Osteoblast (primary cell): ENCODE data around the gene MAPK12. TPM values are rescaled to one million over a fixed set of nuclear protein-coding genes. Genes with fewer than 3 reads are reported as not detected.

ENCODE experiments used
- DNase-seq: peaks from one replicate; pipeline ENCODE4 v3.0.0; 2011; ENCODE audit warnings: low spot score, mixed read lengths; ENCODE audit not compliant: insufficient read length; ENCODE audit errors: missing footprints
- H2AFZ ChIP-seq: 2 replicates; pipeline ENCODE4 v1.6.0; 2011; ENCODE audit warnings: mild to moderate bottlenecking, low read length
- H3K27ac ChIP-seq: 2 replicates; pipeline ENCODE4 v1.5.1; 2011; ENCODE audit warnings: mild to moderate bottlenecking, low read depth, low read length, moderate library complexity
- H3K27me3 ChIP-seq: 2 replicates; pipeline ENCODE4 v1.6.0; 2012; ENCODE audit warnings: mild to moderate bottlenecking, control low read depth, inconsistent platforms, low read length, moderate library complexity; ENCODE audit not compliant: insufficient read depth
- H3K36me3 ChIP-seq: 2 replicates; pipeline ENCODE4 v1.5.1; 2011; ENCODE audit warnings: mild to moderate bottlenecking, low read length, control low read depth, moderate library complexity; ENCODE audit not compliant: insufficient read depth
- H3K4me1 ChIP-seq: 2 replicates; pipeline ENCODE4 v1.5.1; 2011; ENCODE audit warnings: mild to moderate bottlenecking, low read length, control low read depth, moderate library complexity; ENCODE audit not compliant: insufficient read depth
- H3K4me2 ChIP-seq: 2 replicates; pipeline ENCODE4 v1.6.0; 2011; ENCODE audit warnings: mild to moderate bottlenecking, low read length; ENCODE audit not compliant: insufficient read depth
- H3K4me3 ChIP-seq: fragments of 200-600 bp; sonication (generic); 3 replicates; pipeline ENCODE4 v1.5.1; 2012; ENCODE audit warnings: mild to moderate bottlenecking, low read length, inconsistent platforms; ENCODE audit not compliant: insufficient read depth
- H3K79me2 ChIP-seq: 2 replicates; pipeline ENCODE4 v1.6.0; 2012; ENCODE audit warnings: mild to moderate bottlenecking, low read length, control low read depth, inconsistent platforms; ENCODE audit not compliant: insufficient read depth
- H3K9me3 ChIP-seq: 2 replicates; pipeline ENCODE4 v1.5.1; 2011; ENCODE audit warnings: low read depth, low read length, control low read depth
- H4K20me1 ChIP-seq: 2 replicates; pipeline ENCODE4 v1.6.0; 2012; ENCODE audit warnings: mild to moderate bottlenecking, low read length, control low read depth; ENCODE audit not compliant: insufficient read depth
- total RNA-seq: library from RNA; depleted of rRNA; stranded (reverse); fragments of >200 nt; gene quantifications from 2 replicates; pipeline ENCODE4 v1.2.3, GENCODE V29; 2012
- TF ChIP-seq, protein P1 (sequence below): IDR thresholded peaks from 2 replicates; pipeline ENCODE4 v1.5.1; 2011; ENCODE audit warnings: mild to moderate bottlenecking, low read depth, low read length, moderate library complexity; ENCODE audit errors: extremely low read depth

The MAPK12 gene
- total RNA-seq, 1 donor: 34.0 TPM

DNA sequence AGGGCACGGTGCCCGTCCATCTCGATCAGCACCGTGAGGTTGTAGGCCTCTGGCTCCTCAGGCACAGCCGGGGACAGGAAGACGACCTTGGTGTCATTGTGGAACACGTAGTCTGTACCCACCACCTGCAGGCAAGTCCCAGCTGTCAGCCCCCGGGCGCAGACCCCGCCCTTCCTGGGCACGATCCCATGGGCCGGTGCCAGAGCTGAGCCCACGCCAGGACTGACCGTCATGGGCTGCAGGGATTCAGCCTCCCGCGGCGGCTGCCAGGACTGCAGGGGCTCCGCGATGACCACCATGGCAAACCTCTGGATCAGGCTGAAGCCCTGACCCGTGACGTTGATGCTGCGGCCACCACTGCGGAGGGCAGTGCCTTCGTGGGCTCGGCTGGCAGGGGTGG is 20.5 kb upstream of the MAPK12 start:
- Histone ChIP-seq H3K27ac (no peak overlapping the region), H3K4me2 (no peak overlapping the region), H3K9me3 (no peaks in the 10 kb centered on the region), H3K27me3 (no peaks in the 10 kb centered on the region), H3K36me3 (peaks cover 82% of the 10 kb centered on the region), H3K4me3 (no peak overlapping the region), H3K79me2 (peaks cover 47% of the 10 kb centered on the region), H2AFZ (no peak overlapping the region), H4K20me1 (peaks cover 37% of the 10 kb centered on the region), H3K4me1 (no peaks in the 10 kb centered on the region)
- DNase-seq: no peak
- TF ChIP-seq, protein P1, sequence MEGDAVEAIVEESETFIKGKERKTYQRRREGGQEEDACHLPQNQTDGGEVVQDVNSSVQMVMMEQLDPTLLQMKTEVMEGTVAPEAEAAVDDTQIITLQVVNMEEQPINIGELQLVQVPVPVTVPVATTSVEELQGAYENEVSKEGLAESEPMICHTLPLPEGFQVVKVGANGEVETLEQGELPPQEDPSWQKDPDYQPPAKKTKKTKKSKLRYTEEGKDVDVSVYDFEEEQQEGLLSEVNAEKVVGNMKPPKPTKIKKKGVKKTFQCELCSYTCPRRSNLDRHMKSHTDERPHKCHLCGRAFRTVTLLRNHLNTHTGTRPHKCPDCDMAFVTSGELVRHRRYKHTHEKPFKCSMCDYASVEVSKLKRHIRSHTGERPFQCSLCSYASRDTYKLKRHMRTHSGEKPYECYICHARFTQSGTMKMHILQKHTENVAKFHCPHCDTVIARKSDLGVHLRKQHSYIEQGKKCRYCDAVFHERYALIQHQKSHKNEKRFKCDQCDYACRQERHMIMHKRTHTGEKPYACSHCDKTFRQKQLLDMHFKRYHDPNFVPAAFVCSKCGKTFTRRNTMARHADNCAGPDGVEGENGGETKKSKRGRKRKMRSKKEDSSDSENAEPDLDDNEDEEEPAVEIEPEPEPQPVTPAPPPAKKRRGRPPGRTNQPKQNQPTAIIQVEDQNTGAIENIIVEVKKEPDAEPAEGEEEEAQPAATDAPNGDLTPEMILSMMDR: no peak

DNA sequence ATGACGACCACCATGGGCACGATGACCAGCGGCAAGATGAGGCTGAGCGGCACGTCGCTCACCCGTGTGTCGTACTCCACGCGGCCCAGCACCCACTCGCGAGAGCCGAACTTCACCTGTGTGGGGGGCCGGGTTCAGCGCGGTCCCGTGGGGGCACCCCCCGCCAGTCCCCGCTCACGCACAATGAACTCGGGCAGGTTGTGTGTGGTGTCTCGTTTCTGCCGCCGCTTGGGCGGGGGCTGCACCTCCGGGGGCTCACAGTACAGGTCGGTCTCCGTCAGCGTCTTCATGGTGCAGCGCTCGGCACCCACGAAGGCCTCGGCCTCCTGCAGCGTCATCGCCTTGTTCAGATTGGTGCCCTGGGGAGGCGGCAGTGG is 19.9 kb upstream of the MAPK12 start:
- Histone ChIP-seq H3K79me2 (peaks cover 42% of the 10 kb centered on the region), H3K4me2 (no peak overlapping the region), H3K36me3 (peaks cover 81% of the 10 kb centered on the region), H3K27ac (no peak overlapping the region), H4K20me1 (peaks cover 32% of the 10 kb centered on the region), H3K4me3 (no peak overlapping the region), H3K27me3 (no peaks in the 10 kb centered on the region), H2AFZ (no peak overlapping the region), H3K4me1 (no peaks in the 10 kb centered on the region), H3K9me3 (no peaks in the 10 kb centered on the region)
- TF ChIP-seq, protein P1: no peak
- no peak for DNase-seq

DNA sequence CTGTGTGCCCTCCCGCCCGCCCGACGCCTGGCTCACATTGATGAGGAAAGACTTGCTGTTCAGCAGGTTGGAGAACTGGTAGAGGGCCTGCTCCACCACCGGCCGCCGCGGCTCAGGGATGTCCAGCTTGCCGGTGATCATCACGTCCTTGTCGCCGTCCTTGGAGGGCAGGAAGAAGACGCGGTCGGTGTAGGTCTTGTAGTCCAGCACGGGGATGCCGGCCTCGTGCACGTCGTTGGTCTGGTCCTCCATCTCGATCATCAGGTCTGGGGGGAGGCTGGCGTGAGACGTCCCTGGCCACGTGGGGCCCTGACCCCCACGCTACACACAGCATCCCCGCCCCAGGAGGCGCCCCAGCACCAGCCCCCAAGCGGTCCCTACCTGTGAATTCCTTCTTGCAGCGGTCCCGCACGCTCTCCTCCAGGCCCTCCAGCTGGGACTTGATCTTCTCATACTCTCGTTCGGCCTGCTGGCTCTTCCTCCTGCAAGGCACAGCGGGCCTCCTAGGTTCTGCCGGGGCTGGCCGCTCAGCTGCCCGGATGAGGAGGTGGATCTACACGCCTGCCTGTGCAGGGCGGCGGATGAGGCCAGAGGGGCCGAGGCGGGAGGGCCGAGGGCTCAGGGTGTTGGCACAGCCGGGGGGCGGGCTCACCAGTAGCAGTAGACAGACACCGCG is 19.4 kb upstream of the MAPK12 start:
- Histone ChIP-seq H3K27me3 (no peaks in the 10 kb centered on the region), H3K79me2 (peaks cover 36% of the 10 kb centered on the region), H3K4me1 (no peaks in the 10 kb centered on the region), H3K4me3 (no peak overlapping the region), H3K9me3 (no peaks in the 10 kb centered on the region), H3K4me2 (no peak overlapping the region), H3K27ac (no peak overlapping the region), H3K36me3 (peaks cover 81% of the 10 kb centered on the region), H4K20me1 (peaks cover 29% of the 10 kb centered on the region), H2AFZ (no peak overlapping the region)
- no peak for DNase-seq
- TF ChIP-seq, protein P1: no peak

DNA sequence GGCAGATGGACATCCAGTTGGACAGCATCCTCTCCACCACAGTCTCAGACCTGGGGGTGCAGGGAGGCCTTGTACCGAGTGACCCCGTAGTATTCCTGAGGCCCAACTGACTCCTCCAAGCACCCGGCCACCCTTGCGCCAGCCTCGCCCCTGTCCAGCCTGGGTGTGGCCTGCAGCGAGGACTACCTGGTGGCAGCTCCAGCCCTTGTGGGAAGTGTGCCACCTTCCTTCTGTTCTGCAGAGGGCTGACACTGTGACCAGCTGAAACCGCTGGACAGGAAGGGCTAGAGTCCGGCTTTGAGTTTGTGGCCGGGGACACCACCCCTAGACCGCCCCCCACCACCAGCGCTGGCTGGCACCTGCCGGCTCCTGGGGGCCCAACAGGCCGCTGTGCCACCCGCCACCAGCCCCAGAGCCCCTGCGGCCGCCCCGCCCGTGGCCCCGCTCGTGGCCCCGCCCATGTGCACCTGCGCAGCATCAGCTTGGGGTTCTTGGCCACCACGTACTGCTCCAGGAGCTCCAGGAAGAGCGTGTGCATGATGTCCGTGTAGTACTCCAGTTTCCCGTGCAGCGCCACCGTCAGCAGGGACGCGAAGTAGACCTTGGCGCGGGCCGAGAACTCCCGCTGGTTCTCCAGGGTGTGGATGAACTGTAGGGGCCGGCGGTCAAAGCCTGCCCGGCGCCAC is 18.7 kb upstream of the MAPK12 start:
- Histone ChIP-seq H3K4me2 (no peak overlapping the region), H3K27me3 (no peaks in the 10 kb centered on the region), H3K27ac (no peak overlapping the region), H3K4me1 (no peaks in the 10 kb centered on the region), H3K79me2 (peaks cover 33% of the 10 kb centered on the region), H3K4me3 (no peak overlapping the region), H4K20me1 (peaks cover 33% of the 10 kb centered on the region), H3K9me3 (no peaks in the 10 kb centered on the region), H3K36me3 (peaks cover 85% of the 10 kb centered on the region), H2AFZ (no peak overlapping the region)
- no peak for DNase-seq
- TF ChIP-seq, protein P1: no peak
